Measurements from ENCODE around the gene ANKZF1. TPM values are rescaled to one million over a fixed set of nuclear protein-coding genes. Genes with fewer than 3 reads are reported as not detected.

ANKZF1 gene
- total RNA-seq, 2 donors from 2014 or later = 64.4 to 85.7 TPM

- 91% methylated on average over 10 of the region's 10 CpGs for WGBS
- Histone ChIP-seq H3K36me3 (peaks cover 6 to 14% of the 10 kb centered on the region in 2 donors), H3K4me1 (replicated peaks) (peaks cover 14% of the 10 kb centered on the region), H3K27me3 (replicated peaks; ENCODE audit: insufficient read depth) (no peaks in the 10 kb centered on the region), H3K4me3 (no peak overlapping the region), H3K9me3 (no peaks in the 10 kb centered on the region), H3K27ac (no peak overlapping the region)
- DNase-seq (ENCODE audit: low spot score) = no peak
- TF ChIP-seq CTCF (IDR thresholded peaks at IDR 0.05) (no peak), POLR2A (IDR thresholded peaks at IDR 0.05) (no peak), POLR2AphosphoS5 (IDR thresholded peaks at IDR 0.05) (no peak)
- intact Hi-C loops (cut with DNase I) = loop anchor here (10.0 kb wide), 1 partner anchor 81 kb away; no protein-coding TSS in a partner anchor
Measured at GRCh38 chr2:219213486-219214071, 16.0 kb upstream of the ANKZF1 start.

- Histone ChIP-seq H3K9me3 (no peaks in the 10 kb centered on the region), H3K4me1 (replicated peaks) (peaks cover 15% of the 10 kb centered on the region), H3K4me3 (no peak overlapping the region), H3K36me3 (peaks cover 6 to 14% of the 10 kb centered on the region in 2 donors), H3K27ac (no peak overlapping the region), H3K27me3 (replicated peaks; ENCODE audit: insufficient read depth) (no peaks in the 10 kb centered on the region)
- 94% methylated on average over 15 of the region's 15 CpGs for WGBS
- intact Hi-C loops (cut with DNase I) = loop anchor here (10.0 kb wide), 1 partner anchor 81 kb away; no protein-coding TSS in a partner anchor
- no peak for TF ChIP-seq POLR2AphosphoS5 (IDR thresholded peaks at IDR 0.05)
- no peak for TF ChIP-seq POLR2A (IDR thresholded peaks at IDR 0.05)
- TF ChIP-seq CTCF (IDR thresholded peaks at IDR 0.05) = no peak
- DNase-seq (ENCODE audit: low spot score) = no peak
Measured at GRCh38 chr2:219214141-219214540, 15.5 kb upstream of the ANKZF1 start.

GRCh38 chr2:219214786-219215185 is 14.8 kb upstream of the ANKZF1 start:
- peaks cover 6 to 11% of the 10 kb centered on the region in 2 donors for H3K36me3 ChIP-seq

GRCh38 chr2:219215871-219216534 is 13.6 kb upstream of the ANKZF1 start:
- no peak overlapping the region for H3K27ac ChIP-seq
- intact Hi-C loops (cut with DNase I) = loop anchor here (5.0 to 10.0 kb wide), 2 partner anchors 39 to 79 kb away; partner anchors contain the start of genes CNPPD1 and RETREG2

More at GRCh38 chr2:219214786-219215185, 14.8 kb upstream of the ANKZF1 start:
- 91% methylated on average over 6 of the region's 6 CpGs for WGBS
- Histone ChIP-seq H3K27me3 (replicated peaks; ENCODE audit: insufficient read depth) (no peaks in the 10 kb centered on the region), H3K27ac (no peak overlapping the region), H3K9me3 (no peaks in the 10 kb centered on the region), H3K4me1 (replicated peaks) (peaks cover 22% of the 10 kb centered on the region), H3K4me3 (no peak overlapping the region)
- no peak for DNase-seq (ENCODE audit: low spot score)
- intact Hi-C loops (cut with DNase I) = loop anchor here (5.0 to 10.0 kb wide), 2 partner anchors 37 to 80 kb away; partner anchors contain the start of genes CNPPD1 and RETREG2
- no peak for TF ChIP-seq CTCF (IDR thresholded peaks at IDR 0.05)
- TF ChIP-seq POLR2A (IDR thresholded peaks at IDR 0.05) = no peak
- no peak for TF ChIP-seq POLR2AphosphoS5 (IDR thresholded peaks at IDR 0.05)

More at GRCh38 chr2:219215871-219216534, 13.6 kb upstream of the ANKZF1 start:
- H3K36me3 ChIP-seq = peaks cover 10 to 11% of the 10 kb centered on the region in 2 donors
- H3K4me3 ChIP-seq = no peak overlapping the region
- peaks cover 22% of the 10 kb centered on the region for H3K4me1 ChIP-seq (replicated peaks)
- H3K9me3 ChIP-seq = no peaks in the 10 kb centered on the region
- DNase-seq (ENCODE audit: low spot score) = no peak
- no peak for TF ChIP-seq POLR2AphosphoS5 (IDR thresholded peaks at IDR 0.05)
- TF ChIP-seq CTCF (IDR thresholded peaks at IDR 0.05) = no peak
- TF ChIP-seq POLR2A (IDR thresholded peaks at IDR 0.05) = no peak
- WGBS = 91% methylated on average over 27 of the region's 27 CpGs
- H3K27me3 ChIP-seq (replicated peaks; ENCODE audit: insufficient read depth) = no peaks in the 10 kb centered on the region

All from prostate gland (tissue), 2 donors.